OCI-LY7 (cell line): Measurements from ENCODE around the gene ZMAT3.

Source experiments
- CTCF ChIP-seq: fragments of 200-600 bp; sonication (generic); conservative IDR thresholded peaks from 2 replicates; pipeline ENCODE4 v1.5.1; 2014; ENCODE audit warnings: mild to moderate bottlenecking, antibody characterized with exemption, low read length, moderate library complexity, mixed read lengths
- EZH2phosphoT487 ChIP-seq: fragments of 200-600 bp; sonication (generic); IDR thresholded peaks from 2 replicates; pipeline ENCODE4 v1.6.1; 2018; ENCODE audit warnings: low read depth, borderline replicate concordance, mild to moderate bottlenecking, mixed run types, antibody characterized with exemption, low read length, moderate library complexity, mixed read lengths

- TF ChIP-seq CTCF (no peak), EZH2phosphoT487 (no peak)
Observed at GRCh38 chr3:179000144-179000543, 71.5 kb downstream of the ZMAT3 start.
